ENCODE data around the gene C10orf71. TPM values are rescaled to one million over a fixed set of nuclear protein-coding genes. Genes with fewer than 3 reads are reported as not detected.

The C10orf71 gene
- total RNA-seq, 1 donor from 2014 or later, result not detected

GRCh38 chr10:49272251-49273081 lies 26.5 kb upstream of the C10orf71 start:
- Histone ChIP-seq H3K9ac (ENCODE audit: low read length) (no peak overlapping the region), H3K4me1 (ENCODE audit: insufficient read depth, low read length) (no peaks in the 10 kb centered on the region), H3K79me2 (ENCODE audit: insufficient read depth, low read length) (no peaks in the 10 kb centered on the region), H3K9me3 (ENCODE audit: insufficient read depth, low read depth, low read length) (no peaks in the 10 kb centered on the region), H3K36me3 (ENCODE audit: insufficient read depth, low read length) (no peaks in the 10 kb centered on the region), H2AFZ (ENCODE audit: low read depth, low read length) (no peak overlapping the region), H3K27me3 (ENCODE audit: insufficient read depth, low read length) (no peaks in the 10 kb centered on the region), H3K4me2 (ENCODE audit: low read length) (no peak overlapping the region), H4K20me1 (ENCODE audit: insufficient read depth, low read length) (no peaks in the 10 kb centered on the region), H3K4me3 (ENCODE audit: insufficient read depth, low read depth, low read length) (no peak overlapping the region), H3K27ac (ENCODE audit: low read depth, low read length) (no peak overlapping the region)
- H3K27ac Mint-ChIP-seq (ENCODE audit: unreplicated experiment), result peak overlapping the region; percentile 44
- peaks cover 4% of the 10 kb centered on the region for H3K9me3 Mint-ChIP-seq (ENCODE audit: unreplicated experiment)
- no peak overlapping the region for H3K4me3 Mint-ChIP-seq (ENCODE audit: unreplicated experiment)
- peaks cover 24% of the 10 kb centered on the region for H3K27me3 Mint-ChIP-seq (ENCODE audit: low read depth, unreplicated experiment)
- H3K4me1 Mint-ChIP-seq (ENCODE audit: low read depth, unreplicated experiment), result peaks cover 6% of the 10 kb centered on the region
- no peak for TF ChIP-seq EZH2 (IDR thresholded peaks at IDR 0.05; ENCODE audit: insufficient read depth, low read length)
- TF ChIP-seq, protein P1, sequence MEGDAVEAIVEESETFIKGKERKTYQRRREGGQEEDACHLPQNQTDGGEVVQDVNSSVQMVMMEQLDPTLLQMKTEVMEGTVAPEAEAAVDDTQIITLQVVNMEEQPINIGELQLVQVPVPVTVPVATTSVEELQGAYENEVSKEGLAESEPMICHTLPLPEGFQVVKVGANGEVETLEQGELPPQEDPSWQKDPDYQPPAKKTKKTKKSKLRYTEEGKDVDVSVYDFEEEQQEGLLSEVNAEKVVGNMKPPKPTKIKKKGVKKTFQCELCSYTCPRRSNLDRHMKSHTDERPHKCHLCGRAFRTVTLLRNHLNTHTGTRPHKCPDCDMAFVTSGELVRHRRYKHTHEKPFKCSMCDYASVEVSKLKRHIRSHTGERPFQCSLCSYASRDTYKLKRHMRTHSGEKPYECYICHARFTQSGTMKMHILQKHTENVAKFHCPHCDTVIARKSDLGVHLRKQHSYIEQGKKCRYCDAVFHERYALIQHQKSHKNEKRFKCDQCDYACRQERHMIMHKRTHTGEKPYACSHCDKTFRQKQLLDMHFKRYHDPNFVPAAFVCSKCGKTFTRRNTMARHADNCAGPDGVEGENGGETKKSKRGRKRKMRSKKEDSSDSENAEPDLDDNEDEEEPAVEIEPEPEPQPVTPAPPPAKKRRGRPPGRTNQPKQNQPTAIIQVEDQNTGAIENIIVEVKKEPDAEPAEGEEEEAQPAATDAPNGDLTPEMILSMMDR (IDR thresholded peaks at IDR 0.05; ENCODE audit: insufficient read depth, low read depth, low read length), result no peak
- no peaks in the 10 kb centered on the region for H3K36me3 Mint-ChIP-seq (ENCODE audit: low read depth, unreplicated experiment)
- FAIRE-seq (no peak), DNase-seq (ENCODE audit: low read depth) (no peak)

GRCh38 chr10:49273082-49273465 lies 25.9 kb upstream of the C10orf71 start:
- Mint-ChIP-seq H3K4me1 (ENCODE audit: low read depth, unreplicated experiment) (peaks cover 6% of the 10 kb centered on the region), H3K4me3 (ENCODE audit: unreplicated experiment) (no peak overlapping the region), H3K27me3 (ENCODE audit: low read depth, unreplicated experiment) (peaks cover 27% of the 10 kb centered on the region), H3K9me3 (ENCODE audit: unreplicated experiment) (peaks cover 4% of the 10 kb centered on the region), H3K27ac (ENCODE audit: unreplicated experiment) (no peak overlapping the region), H3K36me3 (ENCODE audit: low read depth, unreplicated experiment) (no peaks in the 10 kb centered on the region)
- Histone ChIP-seq H3K27me3 (ENCODE audit: insufficient read depth, low read length) (no peaks in the 10 kb centered on the region), H4K20me1 (ENCODE audit: insufficient read depth, low read length) (no peaks in the 10 kb centered on the region), H3K4me1 (ENCODE audit: insufficient read depth, low read length) (no peaks in the 10 kb centered on the region), H2AFZ (ENCODE audit: low read depth, low read length) (no peak overlapping the region), H3K79me2 (ENCODE audit: insufficient read depth, low read length) (no peaks in the 10 kb centered on the region), H3K4me3 (ENCODE audit: insufficient read depth, low read depth, low read length) (no peak overlapping the region), H3K9me3 (ENCODE audit: insufficient read depth, low read depth, low read length) (no peaks in the 10 kb centered on the region), H3K36me3 (ENCODE audit: insufficient read depth, low read length) (no peaks in the 10 kb centered on the region), H3K4me2 (ENCODE audit: low read length) (no peak overlapping the region), H3K9ac (ENCODE audit: low read length) (no peak overlapping the region), H3K27ac (ENCODE audit: low read depth, low read length) (no peak overlapping the region)
- no peak for FAIRE-seq
- no peak for DNase-seq (ENCODE audit: low read depth)
- TF ChIP-seq EZH2 (IDR thresholded peaks at IDR 0.05; ENCODE audit: insufficient read depth, low read length), result no peak
- TF ChIP-seq, protein P1 (IDR thresholded peaks at IDR 0.05; ENCODE audit: insufficient read depth, low read depth, low read length), result no peak

DNA sequence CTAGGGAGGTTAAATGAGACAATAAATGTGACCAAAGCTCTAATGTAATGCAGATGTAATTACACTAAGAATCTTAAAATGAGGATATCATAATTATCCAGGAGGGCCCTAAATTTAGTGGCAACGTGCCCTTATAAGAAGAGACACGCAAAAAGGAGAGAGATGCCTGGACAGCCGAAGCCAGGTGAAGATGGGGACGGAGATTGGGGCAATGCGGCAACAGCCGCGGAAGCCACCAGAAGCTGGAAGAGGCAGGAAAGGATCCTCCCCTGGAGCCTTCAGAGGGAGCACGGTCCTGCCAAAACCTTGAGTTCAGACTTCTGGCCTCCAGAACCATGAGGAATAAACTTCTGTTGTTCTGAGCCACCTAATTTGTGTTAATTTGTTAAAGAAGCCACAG lies 25.3 kb upstream of the C10orf71 start:
- Mint-ChIP-seq H3K4me1 (ENCODE audit: low read depth, unreplicated experiment) (peaks cover 6% of the 10 kb centered on the region), H3K9me3 (ENCODE audit: unreplicated experiment) (peaks cover 4% of the 10 kb centered on the region), H3K27me3 (ENCODE audit: low read depth, unreplicated experiment) (peaks cover 32% of the 10 kb centered on the region), H3K36me3 (ENCODE audit: low read depth, unreplicated experiment) (no peaks in the 10 kb centered on the region), H3K4me3 (ENCODE audit: unreplicated experiment) (no peak overlapping the region), H3K27ac (ENCODE audit: unreplicated experiment) (no peak overlapping the region)
- Histone ChIP-seq H3K79me2 (ENCODE audit: insufficient read depth, low read length) (no peaks in the 10 kb centered on the region), H3K9me3 (ENCODE audit: insufficient read depth, low read depth, low read length) (no peaks in the 10 kb centered on the region), H3K4me1 (ENCODE audit: insufficient read depth, low read length) (no peaks in the 10 kb centered on the region), H3K4me2 (ENCODE audit: low read length) (no peak overlapping the region), H3K4me3 (ENCODE audit: insufficient read depth, low read depth, low read length) (no peak overlapping the region), H3K27me3 (ENCODE audit: insufficient read depth, low read length) (no peaks in the 10 kb centered on the region), H3K36me3 (ENCODE audit: insufficient read depth, low read length) (no peaks in the 10 kb centered on the region), H4K20me1 (ENCODE audit: insufficient read depth, low read length) (no peaks in the 10 kb centered on the region), H3K9ac (ENCODE audit: low read length) (no peak overlapping the region), H3K27ac (ENCODE audit: low read depth, low read length) (no peak overlapping the region), H2AFZ (ENCODE audit: low read depth, low read length) (no peak overlapping the region)
- no peak for FAIRE-seq
- no peak for DNase-seq (ENCODE audit: low read depth)
- TF ChIP-seq, protein P1 (IDR thresholded peaks at IDR 0.05; ENCODE audit: insufficient read depth, low read depth, low read length), result no peak
- TF ChIP-seq EZH2 (IDR thresholded peaks at IDR 0.05; ENCODE audit: insufficient read depth, low read length), result no peak

All from astrocyte (in vitro differentiated cells and primary cell).